H1 (cell line): Measurements from ENCODE around the gene FAN1. TPM values are rescaled to one million over a fixed set of nuclear protein-coding genes. Genes with fewer than 3 reads are reported as not detected.
A peak's percentile ranks its signal among the peaks of the same experiment; 100 is the strongest.

Experiments
- CTCF ChIA-PET: fragments of 300-600 bp; sonication (Branson Sonifier 250); formaldehyde crosslinking; loops from one replicate; lab custom pipeline; 2021; ENCODE audit not compliant: partially characterized antibody; lab: Charles Lee
- POLR2A ChIA-PET: fragments of 300-600 bp; sonication (Branson Sonifier 250); formaldehyde crosslinking; loops from one replicate; lab custom pipeline; 2021; ENCODE audit warnings: inconsistent platforms; ENCODE audit not compliant: partially characterized antibody; lab: Charles Lee
- DNase-seq, 2 experiments: peaks; one replicate each; pipeline versions ENCODE4 v3.0.0 to v3.0.0-alpha.2; 2010 to 2022; ENCODE audit warnings: low spot score in 2 of 2, low read depth in 1 of 2, mixed read lengths in 1 of 2
- FAIRE-seq: peaks from 2 replicates; lab custom pipeline; 2011; peaks lifted over from hg19 to GRCh38; lab: Jason Lieb, UNC
- H2AFZ ChIP-seq: 2 replicates; pipeline ENCODE4 v1.8.1; 2012; ENCODE audit warnings: low read length, inconsistent platforms
- H2AK5ac ChIP-seq: 2 replicates; pipeline ENCODE4 v1.6.1; 2013; ENCODE audit warnings: low read depth, low read length
- H2BK120ac ChIP-seq: replicated peaks from 2 replicates; pipeline ENCODE3; 2013; ENCODE audit warnings: low read depth, low read length, inconsistent platforms
- H2BK12ac ChIP-seq: 2 replicates; pipeline ENCODE4 v1.6.1; 2013; ENCODE audit warnings: low read depth, low read length
- H2BK15ac ChIP-seq: 2 replicates; pipeline ENCODE4 v1.6.1; 2013; ENCODE audit warnings: low read length
- H2BK20ac ChIP-seq: 2 replicates; pipeline ENCODE4 v1.6.1; 2013; ENCODE audit warnings: low read length
- H2BK5ac ChIP-seq: 2 replicates; pipeline ENCODE4 v1.6.1; 2013; ENCODE audit warnings: low read depth, low read length
- H3K14ac ChIP-seq: 2 replicates; pipeline ENCODE4 v1.6.1; 2013; ENCODE audit warnings: inconsistent platforms; ENCODE audit not compliant: insufficient read length
- H3K18ac ChIP-seq: 2 replicates; pipeline ENCODE4 v1.6.1; 2013; ENCODE audit warnings: low read length; ENCODE audit errors: extremely low read depth
- H3K23ac ChIP-seq: 2 replicates; pipeline ENCODE4 v1.6.1; 2013; ENCODE audit warnings: inconsistent platforms; ENCODE audit not compliant: insufficient read length
- H3K23me2 ChIP-seq: 2 replicates; pipeline ENCODE4 v1.6.1; 2013; ENCODE audit warnings: low read depth, low read length
- H3K27ac ChIP-seq: 2 replicates; pipeline ENCODE4 v1.6.1; 2011; ENCODE audit warnings: low read depth, low read length, inconsistent platforms
- H3K27me3 ChIP-seq, 4 experiments: replicated peaks in 1 of 4; 1 replicate in 1 of 4; 2 replicates in 3 of 4; pipeline versions ENCODE4 v1.6.1 to v1.8.1; 2011 to 2013; ENCODE audit warnings: low read length in 3 of 4, mild to moderate bottlenecking in 3 of 4, inconsistent platforms in 2 of 4, mixed read lengths in 2 of 4, moderate library complexity in 1 of 4; ENCODE audit not compliant: control insufficient read depth in 3 of 4, insufficient read depth in 3 of 4; ENCODE audit errors: extremely low read depth in 1 of 4
- H3K36me3 ChIP-seq, 4 experiments: 2 replicates each; pipeline versions ENCODE4 v1.6.1 to v1.8.1; 2011 to 2013; ENCODE audit warnings: mild to moderate bottlenecking in 4 of 4, low read length in 3 of 4, moderate library complexity in 2 of 4, control low read depth in 1 of 4, inconsistent platforms in 1 of 4; ENCODE audit not compliant: insufficient read depth in 4 of 4, control insufficient read depth in 2 of 4
- H3K4ac ChIP-seq: replicated peaks from 2 replicates; pipeline ENCODE3; 2013; ENCODE audit warnings: low read length, low read depth, mixed read lengths, inconsistent platforms; ENCODE audit not compliant: insufficient read length
- H3K4me1 ChIP-seq, 4 experiments: replicated peaks in 1 of 4; 1 replicate in 1 of 4; 2 replicates in 3 of 4; pipeline versions ENCODE4 v1.6.1 to v1.8.1; 2011 to 2013; ENCODE audit warnings: low read length in 3 of 4, inconsistent platforms in 2 of 4, mixed read lengths in 1 of 4; ENCODE audit not compliant: insufficient read depth in 4 of 4, control insufficient read depth in 3 of 4
- H3K4me2 ChIP-seq, 2 experiments: 2 replicates each; pipeline versions ENCODE4 v1.6.1 to v1.8.1; 2011 to 2013; ENCODE audit warnings: low read depth in 2 of 2, low read length in 2 of 2, control low read depth in 1 of 2, inconsistent platforms in 1 of 2, mild to moderate bottlenecking in 1 of 2; ENCODE audit not compliant: insufficient read depth in 1 of 2
- H3K4me3 ChIP-seq, 4 experiments: fragments of 200-600, 300-600 bp in 1 of 4; sonication (generic), shearing (Covaris generic), sonication (Bioruptor Twin) in 1 of 4; 2 replicates each; pipeline versions ENCODE4 v1.5.1 to v1.8.1; 2011 to 2016; ENCODE audit warnings: low read length in 4 of 4, low read depth in 3 of 4, control low read depth in 2 of 4, inconsistent platforms in 2 of 4, mild to moderate bottlenecking in 2 of 4, mixed read lengths in 1 of 4, moderate library complexity in 1 of 4; ENCODE audit not compliant: insufficient read depth in 2 of 4; ENCODE audit errors: extremely low read depth in 1 of 4
- H3K56ac ChIP-seq: replicated peaks from 2 replicates; pipeline ENCODE3; 2013; ENCODE audit warnings: low read depth, mild to moderate bottlenecking, mixed read lengths, low read length, inconsistent platforms; ENCODE audit not compliant: insufficient read length
- H3K79me1 ChIP-seq: 2 replicates; pipeline ENCODE4 v1.6.1; 2013; ENCODE audit warnings: low read depth, low read length, control low read depth
- H3K79me2 ChIP-seq, 2 experiments: 2 replicates each; pipeline versions ENCODE4 v1.6.1 to v1.8.1; 2012 to 2013; ENCODE audit warnings: low read length in 2 of 2, mild to moderate bottlenecking in 2 of 2, inconsistent platforms in 1 of 2; ENCODE audit not compliant: insufficient read depth in 2 of 2, control insufficient read depth in 1 of 2
- H3K9ac ChIP-seq, 4 experiments: replicated peaks in 1 of 4; 1 replicate in 1 of 4; 2 replicates in 3 of 4; pipeline versions ENCODE4 v1.6.1 to v1.8.1; 2011 to 2013; ENCODE audit warnings: low read depth in 3 of 4, low read length in 3 of 4, control low read depth in 2 of 4, mild to moderate bottlenecking in 2 of 4, moderate library complexity in 2 of 4, inconsistent platforms in 1 of 4; ENCODE audit errors: extremely low read depth in 1 of 4
- H3K9me3 ChIP-seq, 2 experiments: 2 replicates each; pipeline versions ENCODE4 v1.6.1 to v1.8.1; 2012 to 2013; ENCODE audit warnings: mild to moderate bottlenecking in 2 of 2, moderate library complexity in 2 of 2, control low read depth in 1 of 2, inconsistent platforms in 1 of 2, low read depth in 1 of 2, low read length in 1 of 2, mixed read lengths in 1 of 2; ENCODE audit not compliant: insufficient read depth in 2 of 2
- H4K20me1 ChIP-seq, 2 experiments: replicated peaks in 1 of 2; 2 replicates each; pipeline versions ENCODE3 to v1.8.1; 2011 to 2013; ENCODE audit warnings: inconsistent platforms in 2 of 2, low read length in 2 of 2, mild to moderate bottlenecking in 1 of 2; ENCODE audit not compliant: insufficient read depth in 2 of 2, control insufficient read depth in 1 of 2
- H4K5ac ChIP-seq: 2 replicates; pipeline ENCODE4 v1.6.1; 2013; ENCODE audit warnings: low read length, low read depth, mixed read lengths, inconsistent platforms; ENCODE audit not compliant: insufficient read length
- H4K8ac ChIP-seq: 2 replicates; pipeline ENCODE4 v1.8.0; 2013; ENCODE audit warnings: mild to moderate bottlenecking, moderate library complexity, low read length, inconsistent platforms; ENCODE audit not compliant: insufficient read depth; ENCODE audit errors: extremely low read depth
- H4K91ac ChIP-seq: replicated peaks from 2 replicates; pipeline ENCODE3; 2013; ENCODE audit warnings: low read length, mixed read lengths, inconsistent platforms; ENCODE audit not compliant: insufficient read length
- CHD1 ChIP-seq: IDR thresholded peaks from 2 replicates; pipeline ENCODE4 v1.6.1; 2012; ENCODE audit warnings: low read depth, low read length, improper control_type of control experiment
- JUND ChIP-seq: IDR thresholded peaks from 2 replicates; pipeline ENCODE4 v1.6.1; 2011; ENCODE audit warnings: mild to moderate bottlenecking, improper control_type of control experiment, low read length
- NRF1 ChIP-seq: IDR thresholded peaks from 2 replicates; pipeline ENCODE4 v1.6.1; 2011; ENCODE audit warnings: mild to moderate bottlenecking, low read depth, low read length, improper control_type of control experiment
- POU5F1 ChIP-seq: IDR thresholded peaks from 2 replicates; pipeline ENCODE4 v1.6.1; 2011; ENCODE audit warnings: low read depth, mild to moderate bottlenecking, low read length, moderate library complexity
- SIX5 ChIP-seq: IDR thresholded peaks from 2 replicates; pipeline ENCODE4 v1.6.1; 2011; ENCODE audit warnings: mild to moderate bottlenecking, low read depth, low read length
- TCF12 ChIP-seq: IDR thresholded peaks from 2 replicates; pipeline ENCODE4 v1.6.1; 2011; ENCODE audit warnings: low read depth, mild to moderate bottlenecking, low read length
- YY1 ChIP-seq: IDR thresholded peaks from 2 replicates; pipeline ENCODE4 v1.6.1; 2011; ENCODE audit warnings: low read depth, mild to moderate bottlenecking, low read length
- WGBS, 2 experiments: shearing (Covaris generic) in 1 of 2; methylation state at CpG; one replicate each; pipeline versions ENCODE4 v1.1.6 to v1.1.7; 2013 to 2015; ENCODE audit warnings: low lambda C conversion rate in 2 of 2, mixed read lengths in 2 of 2, inconsistent platforms in 1 of 2, low coverage in 1 of 2, missing lambda C conversion rate in 1 of 2; ENCODE audit not compliant: insufficient replicate concordance in 2 of 2, insufficient coverage in 1 of 2, insufficient read length in 1 of 2; ENCODE audit errors: extremely low coverage in 1 of 2, missing lambda C conversion rate in 1 of 2; 5-methylcytosine and 5-hydroxymethylcytosine counted together
- polyA plus RNA-seq, 7 experiments: library from polyadenylated mRNA; depleted of rRNA in 3 of 7; stranded (reverse) in 5 of 7; unstranded in 2 of 7; fragments of >200 nt in 5 of 7; fragments of 200-250 nt in 2 of 7; gene quantifications; 1 replicate in 5 of 7; 2 replicates in 1 of 7; 4 replicates in 1 of 7; pipeline versions ENCODE4 v1.2.1 to v1.2.3, GENCODE V29; 2011 to 2013; ENCODE audit warnings: missing spikeins in 2 of 7, mixed read lengths in 2 of 7
- total RNA-seq: library from RNA; stranded (reverse); fragmentation: NEBNext Ultra II Directional; extraction: Animal tissue kit (Norgen Biotek cat#: 25700); gene quantifications from 2 replicates; pipeline ENCODE4 v1.2.1, GENCODE V29; 2021

FAN1 gene
- total and polyA plus RNA-seq, 2 of the 8 experiments (the other 6 are each of a cell fraction or from before 2014, with no cell fraction given) = 8.6 to 24.9 TPM

- Histone ChIP-seq H3K27me3 (no peaks in the 10 kb centered on the region), H3K14ac (no peak overlapping the region)
- DNase-seq = no peak
Observed at GRCh38 chr15:30990446-30991254, 86.9 kb downstream of the FAN1 start.

More at GRCh38 chr15:30990446-30991254, 86.9 kb downstream of the FAN1 start:
- ChIA-PET CTCF (interaction anchor here (0.8 to 1.6 kb wide), 4 partner anchors 9 to 138 kb away, joined by 3 to 4 read pairs (median 4); no protein-coding TSS in a partner anchor), POLR2A (interaction anchor here (0.6 to 2.5 kb wide), 9 partner anchors 8 to 470 kb away, joined by 3 to 14 read pairs (median 4); no protein-coding TSS in a partner anchor)
- Histone ChIP-seq H2BK12ac (no peak overlapping the region), H2BK5ac (peak overlapping the region; percentile 57; the same call in 1 of the 2 replicates), H4K5ac (peak overlapping the region; percentile 86), H3K9ac (peak overlapping the region; percentile 13 to 87 (median 80)), H3K18ac (peak overlapping the region; percentile 60; the same call in 1 of the 2 replicates), H4K91ac (no peak overlapping the region), H3K79me2 (peaks cover 0 to 6% of the 10 kb centered on the region in 2 experiments; a peak in 2 of 4 replicates), H4K8ac (peak overlapping the region; percentile 80; the same call in 1 of the 2 replicates), H3K9me3 (no peaks in the 10 kb centered on the region), H3K56ac (peak overlapping the region; percentile 82), H2AFZ (peak overlapping the region; percentile 75; the same call in 1 of the 2 replicates), H2BK15ac (no peak overlapping the region), H3K4me2 (peak overlapping the region; percentile 82 to 85), H3K4me3 (peak overlapping the region; percentile 73 to 91 (median 86)), H3K23me2 (peaks cover 8% of the 10 kb centered on the region; the same call in 1 of the 2 replicates), H4K20me1 (no peaks in the 10 kb centered on the region), H3K27ac (peak overlapping the region; percentile 81), H3K79me1 (peaks cover 2% of the 10 kb centered on the region; the same call in 1 of the 2 replicates), H3K4me1 (peaks cover 0 to 2% (median 0%) of the 10 kb centered on the region in 4 experiments; a peak in 1 of 7 replicates), H2AK5ac (no peak overlapping the region), H2BK120ac (no peak overlapping the region), H3K4ac (no peak overlapping the region), H3K23ac (no peak overlapping the region), H3K36me3 (peaks cover 0 to 1% (median 0%) of the 10 kb centered on the region in 4 experiments; a peak in 1 of 8 replicates), H2BK20ac (no peak overlapping the region)
- FAIRE-seq = no peak
- TF ChIP-seq SIX5 (no peak), YY1 (0 out of 2 replicates have a peak, but pooled peaks have one; percentile 10), JUND (no peak), NRF1 (no peak), TCF12 (no peak), CHD1 (no peak), POU5F1 (no peak)
- 24% methylated on average over 24 of the region's 24 CpGs; no CpG with 5 or more reads in 1 of the 2 experiments for WGBS, 2 experiments
